Activated CD4-positive, alpha-beta memory T cell treated with anti-CD3 and anti-CD28 coated beads for 36 hours (primary cell): Measurements from ENCODE around the gene SKOR1. TPM values are rescaled to one million over a fixed set of nuclear protein-coding genes. Genes with fewer than 3 reads are reported as not detected.

Source experiments
- CTCF ChIA-PET: fragments of 350-600 bp; sonication (Branson Sonifier 250); formaldehyde crosslinking; loops from one replicate; lab custom pipeline; 2021; ENCODE audit warnings: antibody characterized with exemption, inconsistent platforms; lab: Charles Lee
- POLR2A ChIA-PET: fragments of 350-600 bp; sonication (Branson Sonifier 250); formaldehyde crosslinking; loops from one replicate; lab custom pipeline; 2021; ENCODE audit warnings: antibody characterized with exemption; lab: Charles Lee
- DNase-seq: peaks from one replicate; pipeline ENCODE4 v3.0.0-alpha.2; 2020
- H3K27ac Mint-ChIP-seq: one replicate; pipeline ENCODE4 v1.8.0; 2021; ENCODE audit warnings: mixed read lengths
- H3K27me3 Mint-ChIP-seq: one replicate; pipeline ENCODE4 v1.8.0; 2021; ENCODE audit warnings: mixed read lengths
- H3K36me3 Mint-ChIP-seq: one replicate; pipeline ENCODE4 v1.8.0; 2021; ENCODE audit warnings: mixed read lengths
- H3K4me1 Mint-ChIP-seq: one replicate; pipeline ENCODE4 v1.8.0; 2021; ENCODE audit warnings: low read depth, mixed read lengths
- H3K4me3 Mint-ChIP-seq: one replicate; pipeline ENCODE4 v1.8.0; 2021; ENCODE audit warnings: mild to moderate bottlenecking, mixed read lengths
- H3K9me3 Mint-ChIP-seq: one replicate; pipeline ENCODE4 v1.8.0; 2021; ENCODE audit warnings: mixed read lengths
- intact Hi-C: fragments of 100-400 bp; cut with micrococcal nuclease; formaldehyde crosslinking; loops from one replicate; pipeline ENCODE4 v1.15.1; 2023
- total RNA-seq, 2 experiments: library from RNA; stranded (reverse); gene quantifications; one replicate each; pipeline ENCODE4 v1.2.3, GENCODE V29; 2021

The SKOR1 gene
- total RNA-seq, 2 experiments from 2014 or later: 0.12 TPM

- POLR2A ChIA-PET: no interaction called here
- peaks cover 43% of the 10 kb centered on the region for H3K4me1 Mint-ChIP-seq
- no peak for DNase-seq
- H3K27me3 Mint-ChIP-seq: peaks cover 72% of the 10 kb centered on the region
- H3K9me3 Mint-ChIP-seq: no peaks in the 10 kb centered on the region
- no peak overlapping the region for H3K27ac Mint-ChIP-seq
- no peaks in the 10 kb centered on the region for H3K36me3 Mint-ChIP-seq
- intact Hi-C loops: loop anchor here (5.0 to 10.0 kb wide), 2 partner anchors 48 to 765 kb away; partner anchors contain the start of gene SMAD3
- H3K4me3 Mint-ChIP-seq: no peak overlapping the region
- CTCF ChIA-PET: no interaction called here
Measured at GRCh38 chr15:67829647-67830504, 4.6 kb downstream of the SKOR1 start.

DNA sequence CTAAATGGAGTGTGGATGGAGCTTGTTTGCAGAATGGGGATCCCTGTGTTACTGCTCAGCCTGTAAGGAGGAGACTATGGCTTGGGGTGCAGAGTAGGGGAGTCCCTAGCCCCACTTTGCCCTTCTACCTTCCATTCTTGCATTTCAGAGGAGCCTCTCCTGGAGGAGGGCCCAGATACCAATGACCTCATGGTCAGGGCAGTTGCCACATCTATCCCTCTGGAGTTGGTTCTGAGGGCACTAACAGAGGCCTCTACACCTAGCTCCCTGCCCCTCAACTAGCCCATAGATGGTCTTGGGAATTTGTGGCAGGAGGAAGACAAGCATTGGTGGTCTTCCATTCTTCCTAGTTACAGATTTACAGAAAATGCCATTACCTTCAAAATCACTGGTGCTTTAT is 6.1 kb downstream of the SKOR1 start:
- H3K4me1 Mint-ChIP-seq: peaks cover 46% of the 10 kb centered on the region
- no peak for DNase-seq
- POLR2A ChIA-PET: no interaction called here
- H3K9me3 Mint-ChIP-seq: no peaks in the 10 kb centered on the region
- intact Hi-C loops: loop anchor here (5.0 to 10.0 kb wide), 2 partner anchors 49 to 767 kb away; partner anchors contain the start of gene SMAD3
- no peaks in the 10 kb centered on the region for H3K36me3 Mint-ChIP-seq
- H3K27ac Mint-ChIP-seq: no peak overlapping the region
- no peak overlapping the region for H3K4me3 Mint-ChIP-seq
- CTCF ChIA-PET: interaction anchor here (3.2 kb wide), 1 partner anchor 374 kb away, joined by 15 read pairs; no protein-coding TSS in a partner anchor
- peaks cover 74% of the 10 kb centered on the region for H3K27me3 Mint-ChIP-seq

DNA sequence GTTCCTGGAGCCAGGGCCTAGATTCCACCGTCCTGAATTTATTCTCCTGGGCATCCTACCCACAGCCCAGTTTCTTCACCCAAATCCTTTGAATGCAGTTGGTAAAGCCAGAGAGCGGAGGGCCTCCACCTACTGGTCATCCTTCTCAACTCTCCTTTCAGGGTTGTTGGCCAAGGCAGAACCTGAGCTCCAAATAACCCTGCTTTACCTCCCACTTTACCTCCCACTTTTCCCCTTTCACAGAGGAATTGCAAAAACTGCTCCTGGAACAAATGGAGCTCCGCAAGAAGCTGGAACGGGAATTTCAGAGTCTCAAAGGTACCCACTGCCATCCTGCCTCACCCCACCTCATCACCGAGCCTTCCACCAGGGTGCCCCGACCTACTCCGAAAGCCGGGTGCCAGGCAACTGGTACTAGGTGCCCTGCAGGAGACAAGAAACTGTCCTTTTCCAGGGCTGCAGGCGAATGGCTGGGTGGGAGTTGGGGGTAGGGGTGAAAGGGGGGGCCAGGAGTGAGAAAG is 6.8 kb downstream of the SKOR1 start:
- intact Hi-C loops: loop anchor here (2.0 to 10.0 kb wide), 3 partner anchors 50 to 767 kb away; partner anchors contain the start of gene SMAD3
- H3K9me3 Mint-ChIP-seq: no peaks in the 10 kb centered on the region

GRCh38 chr15:67832897-67833709 is 7.8 kb downstream of the SKOR1 start:
- no peak for DNase-seq
- H3K36me3 Mint-ChIP-seq: no peaks in the 10 kb centered on the region
- CTCF ChIA-PET: interaction anchor here (1.4 to 3.2 kb wide), 2 partner anchors 13 to 376 kb away, joined by 3 to 15 read pairs; no protein-coding TSS in a partner anchor
- POLR2A ChIA-PET: no interaction called here
- no peaks in the 10 kb centered on the region for H3K9me3 Mint-ChIP-seq
- intact Hi-C loops: loop anchor here (2.0 to 10.0 kb wide), 3 partner anchors 51 to 768 kb away; partner anchors contain the start of gene SMAD3
- peaks cover 75% of the 10 kb centered on the region for H3K27me3 Mint-ChIP-seq
- H3K27ac Mint-ChIP-seq: no peak overlapping the region
- peaks cover 47% of the 10 kb centered on the region for H3K4me1 Mint-ChIP-seq
- peak overlapping the region; percentile 17 for H3K4me3 Mint-ChIP-seq

More for the DNA sequence above, 6.8 kb downstream of the SKOR1 start:
- Mint-ChIP-seq H3K4me1 (peaks cover 47% of the 10 kb centered on the region), H3K36me3 (no peaks in the 10 kb centered on the region), H3K27ac (no peak overlapping the region), H3K27me3 (peaks cover 75% of the 10 kb centered on the region), H3K4me3 (peak overlapping the region; percentile 5)
- ChIA-PET POLR2A (no interaction called here), CTCF (interaction anchor here (0.9 to 3.2 kb wide), 3 partner anchors 12 to 375 kb away, joined by 3 to 15 read pairs (median 3); no protein-coding TSS in a partner anchor)
- DNase-seq: no peak

- Mint-ChIP-seq H3K4me1 (peaks cover 49% of the 10 kb centered on the region), H3K27ac (no peak overlapping the region), H3K4me3 (peak overlapping the region; percentile 39), H3K36me3 (no peaks in the 10 kb centered on the region), H3K27me3 (peaks cover 68% of the 10 kb centered on the region), H3K9me3 (no peaks in the 10 kb centered on the region)
- intact Hi-C loops: loop anchor here (2.0 to 10.0 kb wide), 4 partner anchors 52 to 887 kb away; partner anchors contain the start of gene SMAD3
- DNase-seq: peak; percentile 59
- ChIA-PET CTCF (interaction anchor here (3.2 to 5.1 kb wide), 3 partner anchors 9 to 376 kb away, joined by 15 to 104 read pairs (median 30); partner anchors contain the start of gene SKOR1), POLR2A (no interaction called here)
Measured at GRCh38 chr15:67833710-67834511, 8.6 kb downstream of the SKOR1 start.

DNA sequence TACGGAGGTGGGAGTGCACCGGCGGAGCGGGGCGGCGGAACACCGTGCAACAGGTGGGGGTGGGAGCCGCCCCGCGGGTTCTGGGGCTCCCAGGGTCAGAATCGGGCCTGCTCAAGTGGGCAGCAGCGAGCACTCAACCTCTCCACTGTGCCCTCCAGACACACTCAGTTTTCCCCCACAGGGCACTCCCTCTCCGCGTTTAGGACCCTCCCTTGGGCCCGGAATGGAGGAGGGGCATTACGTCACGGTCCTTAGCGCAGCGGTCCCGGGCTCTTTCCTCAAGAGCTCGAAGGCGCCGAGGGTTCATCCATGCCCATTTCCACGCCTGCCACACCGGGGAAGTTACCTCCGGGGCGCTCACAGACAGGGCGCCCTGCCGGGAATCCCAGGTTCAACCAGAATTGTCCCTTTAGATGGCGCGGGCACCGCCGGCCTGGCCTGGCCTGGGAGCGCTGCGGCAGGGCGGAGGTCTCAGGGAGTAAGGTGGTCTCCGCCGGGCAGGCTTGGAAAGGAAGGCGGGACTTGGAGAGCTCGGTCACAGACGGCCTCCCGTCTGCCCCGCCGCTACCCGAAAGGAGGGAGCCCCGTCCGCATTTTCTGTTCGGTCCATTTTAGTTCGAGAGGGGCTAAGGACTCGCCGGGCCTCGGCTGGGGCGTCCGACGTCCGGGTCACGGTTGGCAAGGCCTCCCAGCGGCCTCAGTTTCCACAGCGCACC is 9.4 kb downstream of the SKOR1 start:
- ChIA-PET CTCF (interaction anchor here (0.8 to 5.1 kb wide), 9 partner anchors 10 to 888 kb away, joined by 3 to 104 read pairs (median 4); partner anchors contain the start of gene SKOR1), POLR2A (no interaction called here)
- intact Hi-C loops: loop anchor here (2.0 to 10.0 kb wide), 5 partner anchors 52 to 888 kb away; partner anchors contain the start of gene SMAD3
- peaks cover 62% of the 10 kb centered on the region for H3K27me3 Mint-ChIP-seq
- H3K9me3 Mint-ChIP-seq: no peaks in the 10 kb centered on the region
- H3K4me3 Mint-ChIP-seq: peak overlapping the region; percentile 54
- no peak for DNase-seq
- no peak overlapping the region for H3K27ac Mint-ChIP-seq
- H3K36me3 Mint-ChIP-seq: no peaks in the 10 kb centered on the region
- peaks cover 49% of the 10 kb centered on the region for H3K4me1 Mint-ChIP-seq

DNA sequence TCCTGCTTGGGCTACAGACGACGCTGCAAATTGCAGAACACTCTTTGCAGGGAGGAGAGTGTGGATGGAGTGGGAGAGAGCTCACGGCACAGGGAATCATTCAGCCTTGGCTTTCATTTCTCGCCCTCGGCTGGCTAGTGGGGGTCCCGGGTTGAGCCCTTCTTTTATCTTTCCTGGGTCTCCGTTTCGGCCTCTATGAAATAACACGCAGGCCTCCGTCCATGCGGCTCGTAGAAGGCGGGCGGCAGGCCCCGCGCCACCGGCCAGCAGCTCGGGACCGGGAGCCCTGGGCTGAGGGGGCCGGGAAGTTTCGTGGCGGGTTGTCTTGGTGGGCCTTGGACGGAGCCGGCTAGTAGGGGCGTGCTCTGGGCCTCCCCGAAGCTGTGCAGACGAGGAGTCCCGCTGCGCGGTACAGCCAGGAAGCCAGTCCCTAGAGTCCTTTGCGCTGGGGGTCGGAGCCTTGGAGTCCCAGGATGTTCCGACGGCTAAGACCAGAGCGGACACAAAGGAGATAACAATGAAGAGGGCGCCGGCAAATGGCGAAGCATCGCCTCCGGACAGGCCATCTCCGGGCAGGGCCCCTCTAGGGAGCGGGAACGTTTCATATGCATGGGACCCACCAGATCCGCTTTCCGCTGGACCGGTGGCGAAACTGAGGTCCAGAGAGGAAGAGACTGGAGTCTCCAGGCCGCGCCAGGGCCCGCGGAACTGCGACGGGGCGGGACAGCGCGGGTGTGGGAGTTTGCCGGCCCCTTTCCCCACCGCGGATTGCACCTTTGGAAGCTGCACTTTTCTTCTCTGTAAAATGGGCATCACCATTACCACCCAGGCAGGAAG is 10.2 kb downstream of the SKOR1 start:
- Mint-ChIP-seq H3K36me3 (peaks cover 4% of the 10 kb centered on the region), H3K4me3 (peak overlapping the region; percentile 54), H3K9me3 (no peaks in the 10 kb centered on the region), H3K4me1 (peaks cover 50% of the 10 kb centered on the region), H3K27me3 (peaks cover 59% of the 10 kb centered on the region), H3K27ac (no peak overlapping the region)
- POLR2A ChIA-PET: no interaction called here
- intact Hi-C loops: loop anchor here (1.0 to 10.0 kb wide), 5 partner anchors 378 to 889 kb away; partner anchors contain the start of gene SMAD3
- CTCF ChIA-PET: interaction anchor here (0.6 to 5.1 kb wide), 15 partner anchors 9 to 889 kb away, joined by 3 to 104 read pairs (median 4); partner anchors contain the start of genes C15orf61 and SKOR1
- no peak for DNase-seq

DNA sequence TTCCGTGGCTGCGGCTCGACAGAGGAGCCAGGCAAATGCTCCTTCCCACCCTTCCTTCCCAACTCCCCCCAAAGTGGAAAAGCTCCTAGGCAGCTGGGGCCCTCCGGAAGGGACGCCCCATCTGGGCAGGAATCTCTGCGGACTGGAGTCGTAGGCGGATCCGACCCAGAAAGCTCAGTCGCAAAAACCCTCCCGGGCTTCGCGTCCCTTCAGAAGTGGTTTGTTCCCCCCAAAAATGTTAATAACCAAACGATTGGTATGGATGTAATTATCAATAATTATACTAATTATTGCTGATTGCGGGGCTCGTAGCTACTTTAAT is 10.8 kb downstream of the SKOR1 start:
- Mint-ChIP-seq H3K27me3 (peaks cover 53% of the 10 kb centered on the region), H3K9me3 (no peaks in the 10 kb centered on the region), H3K4me3 (peak overlapping the region; percentile 54), H3K4me1 (peaks cover 53% of the 10 kb centered on the region), H3K27ac (no peak overlapping the region), H3K36me3 (peaks cover 4% of the 10 kb centered on the region)
- ChIA-PET CTCF (interaction anchor here (0.6 to 5.1 kb wide), 11 partner anchors 9 to 378 kb away, joined by 3 to 104 read pairs (median 5); partner anchors contain the start of genes C15orf61 and SKOR1), POLR2A (no interaction called here)
- no peak for DNase-seq
- intact Hi-C loops: loop anchor here (1.0 to 10.0 kb wide), 4 partner anchors 379 to 771 kb away; partner anchors contain the start of gene SMAD3

DNA sequence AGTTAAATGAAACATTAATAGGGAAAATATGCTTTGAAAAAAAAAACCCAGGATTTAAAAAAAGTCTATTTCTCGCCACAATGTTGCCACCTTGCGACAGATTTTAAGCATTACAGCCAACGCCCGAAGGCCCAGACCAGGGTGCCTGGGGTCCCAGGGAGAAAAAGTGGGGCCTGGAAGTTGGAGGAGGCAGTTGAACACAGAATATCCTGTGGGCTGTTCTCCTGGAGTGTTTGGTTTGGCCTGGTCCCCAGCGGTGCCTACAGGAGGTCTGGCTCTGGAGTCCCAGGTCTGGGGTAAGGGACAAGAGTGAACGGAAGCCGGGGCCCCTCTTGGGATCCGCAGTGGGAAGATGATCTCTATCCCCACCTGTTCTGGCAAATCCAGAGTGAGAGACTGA is 11.2 kb downstream of the SKOR1 start:
- POLR2A ChIA-PET: no interaction called here
- H3K27ac Mint-ChIP-seq: no peak overlapping the region
- DNase-seq: peak; percentile 61

More for the DNA sequence above, 11.2 kb downstream of the SKOR1 start:
- intact Hi-C loops: loop anchor here (1.0 to 10.0 kb wide), 4 partner anchors 379 to 772 kb away; partner anchors contain the start of gene SMAD3
- CTCF ChIA-PET: interaction anchor here (0.8 to 5.1 kb wide), 9 partner anchors 11 to 379 kb away, joined by 3 to 104 read pairs (median 5); partner anchors contain the start of genes C15orf61 and SKOR1
- no peaks in the 10 kb centered on the region for H3K9me3 Mint-ChIP-seq
- H3K4me3 Mint-ChIP-seq: no peak overlapping the region
- peaks cover 4% of the 10 kb centered on the region for H3K36me3 Mint-ChIP-seq
- peaks cover 49% of the 10 kb centered on the region for H3K27me3 Mint-ChIP-seq
- peaks cover 57% of the 10 kb centered on the region for H3K4me1 Mint-ChIP-seq
